Measurements from ENCODE around the gene TEKT5.

DNA sequence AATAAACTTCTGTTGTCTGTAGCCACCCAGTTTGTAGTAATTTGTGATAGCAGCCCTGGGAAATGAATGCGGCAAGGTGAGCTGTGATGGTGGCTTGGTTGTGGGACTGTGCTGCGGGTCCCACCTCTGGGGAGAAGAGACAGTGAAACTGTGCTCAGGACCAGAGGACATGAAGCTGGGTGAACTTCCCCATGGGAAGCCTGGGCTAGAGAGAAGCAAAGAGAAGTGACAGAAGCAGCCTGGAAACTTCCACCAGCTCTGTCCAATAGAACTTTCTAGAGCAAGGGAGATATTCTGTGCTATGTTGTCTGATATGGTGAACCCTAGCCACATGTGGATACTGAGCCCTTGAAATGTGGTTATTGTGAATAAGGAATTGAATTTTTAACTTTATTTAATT lies 62.8 kb downstream of the TEKT5 start:
- TF ChIP-seq, protein P1, sequence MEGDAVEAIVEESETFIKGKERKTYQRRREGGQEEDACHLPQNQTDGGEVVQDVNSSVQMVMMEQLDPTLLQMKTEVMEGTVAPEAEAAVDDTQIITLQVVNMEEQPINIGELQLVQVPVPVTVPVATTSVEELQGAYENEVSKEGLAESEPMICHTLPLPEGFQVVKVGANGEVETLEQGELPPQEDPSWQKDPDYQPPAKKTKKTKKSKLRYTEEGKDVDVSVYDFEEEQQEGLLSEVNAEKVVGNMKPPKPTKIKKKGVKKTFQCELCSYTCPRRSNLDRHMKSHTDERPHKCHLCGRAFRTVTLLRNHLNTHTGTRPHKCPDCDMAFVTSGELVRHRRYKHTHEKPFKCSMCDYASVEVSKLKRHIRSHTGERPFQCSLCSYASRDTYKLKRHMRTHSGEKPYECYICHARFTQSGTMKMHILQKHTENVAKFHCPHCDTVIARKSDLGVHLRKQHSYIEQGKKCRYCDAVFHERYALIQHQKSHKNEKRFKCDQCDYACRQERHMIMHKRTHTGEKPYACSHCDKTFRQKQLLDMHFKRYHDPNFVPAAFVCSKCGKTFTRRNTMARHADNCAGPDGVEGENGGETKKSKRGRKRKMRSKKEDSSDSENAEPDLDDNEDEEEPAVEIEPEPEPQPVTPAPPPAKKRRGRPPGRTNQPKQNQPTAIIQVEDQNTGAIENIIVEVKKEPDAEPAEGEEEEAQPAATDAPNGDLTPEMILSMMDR (IDR thresholded peaks at IDR 0.05), result no peak
- TF ChIP-seq POLR2A (IDR thresholded peaks at IDR 0.05), result no peak

All from right lobe of liver (tissue), 4 donors.